Hematopoietic multipotent progenitor cell treated with erythropoietin and hydrocortisone succinate and interleukin-3 and kit ligand, for 17 days (in vitro differentiated cells): Measurements from ENCODE around the gene EPS15.
"Not testable (repeated sequence)": the region's sequence is repeated elsewhere in the genome, so short reads cannot be mapped to it uniquely, and the experiment has no call there.

ENCODE experiments used
- DNase-seq: peaks from one replicate; pipeline ENCODE4 v3.0.0-alpha.2; 2015; ENCODE audit warnings: low spot score

Gene EPS15

GRCh38 chr1:51464828-51465227 lies 54.2 kb downstream of the EPS15 start:
- no peak for DNase-seq

GRCh38 chr1:51463561-51463960 lies 55.5 kb downstream of the EPS15 start:
- DNase-seq, result no peak

GRCh38 chr1:51462289-51462688 lies 56.8 kb downstream of the EPS15 start:
- DNase-seq, result not testable (repeated sequence)

- no peak for DNase-seq
Observed at GRCh38 chr1:51454554-51454953, 64.5 kb downstream of the EPS15 start.

GRCh38 chr1:51453010-51453409 lies 66.1 kb downstream of the EPS15 start:
- no peak for DNase-seq

- peak; percentile 44 for DNase-seq
Observed at GRCh38 chr1:51448844-51449454, 70.1 kb downstream of the EPS15 start.

- no peak for DNase-seq
Observed at GRCh38 chr1:51445351-51446090, 73.5 kb downstream of the EPS15 start.

GRCh38 chr1:51444534-51445192 lies 74.4 kb downstream of the EPS15 start:
- no peak for DNase-seq

GRCh38 chr1:51444096-51444495 lies 75.0 kb downstream of the EPS15 start:
- DNase-seq, result no peak

GRCh38 chr1:51443555-51443954 lies 75.5 kb downstream of the EPS15 start:
- DNase-seq, result no peak

- no peak for DNase-seq
Observed at GRCh38 chr1:51442616-51443015, 76.5 kb downstream of the EPS15 start.

- no peak for DNase-seq
Observed at GRCh38 chr1:51442198-51442597, 76.9 kb downstream of the EPS15 start.

- no peak for DNase-seq
Observed at GRCh38 chr1:51439895-51440294, 79.2 kb downstream of the EPS15 start.

GRCh38 chr1:51439053-51439452 lies 80.0 kb downstream of the EPS15 start:
- no peak for DNase-seq

- DNase-seq, result not testable (repeated sequence)
Observed at GRCh38 chr1:51437391-51437790, 81.7 kb downstream of the EPS15 start.

- no peak for DNase-seq
Observed at GRCh38 chr1:51435878-51436277, 83.2 kb downstream of the EPS15 start.

- no peak for DNase-seq
Observed at GRCh38 chr1:51433972-51434510, 85.0 kb downstream of the EPS15 start.

GRCh38 chr1:51433269-51433971 lies 85.6 kb downstream of the EPS15 start:
- no peak for DNase-seq

- no peak for DNase-seq
Observed at GRCh38 chr1:51432146-51432545, 86.9 kb downstream of the EPS15 start.

GRCh38 chr1:51427438-51427837 lies 91.6 kb downstream of the EPS15 start:
- no peak for DNase-seq

- no peak for DNase-seq
Observed at GRCh38 chr1:51425955-51426354, 93.1 kb downstream of the EPS15 start.

GRCh38 chr1:51425273-51425672 lies 93.8 kb downstream of the EPS15 start:
- DNase-seq, result no peak
